Medulla oblongata (tissue), 1 donor: ENCODE measurements around the gene CNOT2.
"Not testable (repeated sequence)": the region's sequence is repeated elsewhere in the genome, so short reads cannot be mapped to it uniquely, and the experiment has no call there.

Experiments used
- DNase-seq: peaks from one replicate; pipeline ENCODE4 v3.0.0-alpha.2; 2015; ENCODE audit errors: extremely low spot score

The CNOT2 gene

DNA sequence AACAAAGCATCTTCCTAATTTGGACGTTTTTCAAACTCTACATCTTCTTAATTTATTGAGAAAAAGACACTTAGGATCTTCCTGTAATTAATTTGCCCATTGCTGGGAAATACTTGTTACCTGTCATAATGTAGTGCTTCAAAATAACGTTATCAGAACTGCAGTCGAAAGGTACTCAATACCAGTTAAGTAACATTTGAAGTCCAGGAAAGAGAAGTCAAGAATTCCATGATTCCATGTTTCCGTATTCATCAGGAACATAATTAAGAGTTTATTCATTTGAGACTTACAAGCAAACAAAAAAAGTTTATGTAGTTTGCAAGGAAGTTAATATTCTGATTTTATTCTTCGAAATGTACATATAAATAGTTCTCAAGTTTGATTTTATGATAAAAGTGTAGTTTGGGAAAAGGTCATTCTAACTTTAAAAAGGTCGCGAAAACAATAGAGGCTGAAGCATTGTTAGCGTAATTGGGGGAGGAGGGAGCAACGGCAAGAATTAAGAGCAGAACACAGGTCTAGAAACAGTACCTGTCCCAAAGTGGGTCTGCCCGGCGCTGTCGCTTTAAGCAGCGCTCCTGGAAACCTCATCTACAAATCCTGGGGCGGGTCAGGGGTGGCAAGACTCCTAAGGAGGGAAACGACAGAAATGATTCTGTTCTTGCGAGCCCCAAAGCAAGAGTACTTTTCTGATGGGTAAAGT lies 121.6 kb downstream of the CNOT2 start:
- DNase-seq, result no peak

DNA sequence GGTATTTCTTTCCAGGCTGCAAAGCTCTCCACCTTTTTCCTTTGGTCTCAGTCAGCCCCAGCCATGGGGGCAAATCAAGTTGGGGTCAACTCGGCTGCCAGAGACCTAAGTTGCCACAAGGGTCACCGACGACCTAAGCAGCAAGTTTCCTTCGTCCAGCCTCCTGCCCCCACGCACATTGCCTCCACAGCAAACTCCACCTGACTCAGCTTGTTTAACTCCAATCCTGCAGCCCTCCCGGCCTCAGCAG lies 122.1 kb downstream of the CNOT2 start:
- no peak for DNase-seq

GRCh38 chr12:70365648-70366518 lies 122.7 kb downstream of the CNOT2 start, which contains the start of gene KCNMB4:
TSS of gene KCNMB4 (plus strand) at chr12:70366290. CDS start at chr12:70366735, 445 bp downstream.
- DNase-seq, result peak; percentile 63

DNA sequence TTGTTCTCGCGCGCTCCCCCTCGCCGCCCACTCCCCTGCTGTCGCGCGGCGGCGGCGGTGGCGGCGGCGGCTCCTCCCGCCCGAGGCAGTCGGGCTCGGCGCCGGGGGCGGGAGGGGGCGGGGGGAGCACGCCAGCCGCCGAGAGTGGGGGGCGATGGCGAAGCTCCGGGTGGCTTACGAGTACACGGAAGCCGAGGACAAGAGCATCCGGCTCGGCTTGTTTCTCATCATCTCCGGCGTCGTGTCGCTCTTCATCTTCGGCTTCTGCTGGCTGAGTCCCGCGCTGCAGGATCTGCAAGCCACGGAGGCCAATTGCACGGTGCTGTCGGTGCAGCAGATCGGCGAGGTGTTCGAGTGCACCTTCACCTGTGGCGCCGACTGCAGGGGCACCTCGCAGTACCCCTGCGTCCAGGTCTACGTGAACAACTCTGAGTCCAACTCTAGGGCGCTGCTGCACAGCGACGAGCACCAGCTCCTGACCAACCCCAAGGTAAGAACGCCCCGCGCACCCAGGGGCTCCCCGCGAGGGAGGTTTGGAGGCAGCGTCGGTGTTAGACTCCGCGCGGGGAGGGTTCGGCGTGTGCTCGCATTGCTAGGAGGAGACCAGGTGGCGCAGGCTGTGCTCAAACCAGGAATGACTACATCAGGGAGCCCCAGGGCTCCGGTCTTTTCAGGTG lies 123.5 kb downstream of the CNOT2 start:
- peak; percentile 26 for DNase-seq

- DNase-seq, result peak; percentile 32
Measured at GRCh38 chr12:70367258-70368141, 124.3 kb downstream of the CNOT2 start.

- DNase-seq, result no peak
Measured at GRCh38 chr12:70372881-70373280, 129.6 kb downstream of the CNOT2 start.

- DNase-seq, result no peak
Measured at GRCh38 chr12:70379846-70380245, 136.6 kb downstream of the CNOT2 start.

DNA sequence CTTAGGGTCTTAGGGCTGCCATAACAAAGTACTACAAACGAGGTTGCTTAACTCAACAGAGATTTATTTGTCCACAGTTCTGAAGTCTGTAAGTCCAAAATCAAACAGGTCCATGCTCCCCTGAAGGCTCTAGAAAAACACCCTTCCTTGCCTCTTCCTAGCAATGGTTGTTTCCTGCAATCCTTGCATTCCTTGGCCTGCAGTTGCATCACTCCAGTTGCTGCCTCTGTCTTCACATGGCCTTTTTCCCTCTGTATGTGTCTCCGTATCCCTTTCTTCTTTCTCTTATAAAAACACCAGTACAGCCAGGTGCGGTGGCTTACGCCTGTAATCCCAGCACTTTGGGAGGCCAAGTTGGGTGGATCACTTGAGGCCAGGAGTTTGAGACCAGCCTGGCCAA lies 140.3 kb downstream of the CNOT2 start:
- DNase-seq, result no peak

DNA sequence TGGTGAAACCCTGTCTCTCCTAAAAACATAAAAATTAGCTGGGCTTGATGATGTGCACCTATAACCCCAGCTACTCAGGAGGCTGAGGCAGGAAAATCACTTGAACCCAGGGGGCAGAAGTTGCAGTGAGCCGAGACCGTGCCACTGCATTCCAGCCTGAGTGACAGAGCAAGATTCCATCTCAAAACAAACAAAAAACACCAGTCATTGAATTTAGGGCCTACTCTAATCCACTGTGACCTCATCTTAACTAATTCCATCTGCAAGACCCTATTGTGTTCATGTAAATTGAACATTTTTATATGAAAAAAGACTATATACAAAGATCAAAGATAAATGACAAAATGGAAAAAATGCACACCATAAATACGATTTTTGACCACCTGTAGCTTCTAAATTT lies 140.7 kb downstream of the CNOT2 start:
- no peak for DNase-seq

DNA sequence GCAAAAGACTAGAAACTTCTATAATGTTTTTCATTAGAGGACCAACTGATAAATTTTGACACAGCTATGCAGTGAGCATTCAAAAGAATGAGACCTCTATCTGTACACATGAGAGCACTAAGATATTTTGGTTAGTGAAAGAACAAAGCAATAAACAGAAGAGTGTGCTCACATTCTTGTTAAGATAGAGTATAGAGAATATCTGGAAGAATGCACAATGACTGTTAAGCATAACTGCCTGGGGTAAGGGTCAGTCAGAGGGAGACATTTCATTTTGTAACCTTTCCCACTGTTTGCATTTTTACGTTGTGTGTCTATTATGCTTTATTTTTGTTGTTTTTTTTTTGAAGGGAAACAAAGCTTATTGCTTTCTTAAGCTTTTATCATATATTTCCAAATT lies 143.5 kb downstream of the CNOT2 start:
- DNase-seq, result no peak

- no peak for DNase-seq
Measured at GRCh38 chr12:70389678-70390077, 146.4 kb downstream of the CNOT2 start.

- not testable (repeated sequence) for DNase-seq
Measured at GRCh38 chr12:70392631-70393030, 149.4 kb downstream of the CNOT2 start.

DNA sequence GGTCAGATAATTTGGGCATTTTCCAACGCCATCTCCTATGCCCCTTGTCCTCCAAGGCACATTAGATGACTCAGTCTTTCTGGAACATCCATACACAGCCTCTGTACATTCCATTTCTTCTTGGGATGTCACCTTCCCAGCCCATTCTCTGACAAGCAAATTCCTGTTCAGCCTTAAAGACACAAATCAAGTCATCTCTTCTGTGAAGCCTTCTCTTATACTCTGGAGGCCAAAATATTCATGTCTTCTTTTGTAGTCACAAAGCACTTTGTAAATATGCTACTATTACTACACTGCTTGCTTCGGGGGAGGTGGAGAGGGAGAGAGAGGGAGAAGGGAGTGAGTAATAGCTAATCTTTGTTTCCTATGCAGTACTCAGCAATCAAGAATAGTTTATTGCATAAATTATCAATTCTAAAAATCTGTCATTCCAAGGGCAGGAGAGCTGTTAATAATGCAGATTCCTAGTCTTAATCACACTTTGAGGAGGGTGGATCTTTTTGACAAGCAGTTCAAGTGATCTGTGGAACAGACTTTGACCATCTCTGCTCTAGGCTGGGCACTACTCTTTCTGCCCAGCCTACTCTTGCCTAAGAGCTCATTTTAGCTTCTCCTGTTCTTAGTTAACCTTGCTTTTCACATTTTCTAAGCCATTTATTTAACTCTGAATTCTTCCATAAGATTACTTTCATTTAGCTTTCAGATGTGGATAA lies 150.7 kb downstream of the CNOT2 start:
- DNase-seq, result no peak

GRCh38 chr12:70398002-70398401 lies 154.8 kb downstream of the CNOT2 start:
- no peak for DNase-seq

GRCh38 chr12:70398862-70399261 lies 155.6 kb downstream of the CNOT2 start:
- DNase-seq, result no peak

GRCh38 chr12:70399311-70399710 lies 156.1 kb downstream of the CNOT2 start:
- no peak for DNase-seq

DNA sequence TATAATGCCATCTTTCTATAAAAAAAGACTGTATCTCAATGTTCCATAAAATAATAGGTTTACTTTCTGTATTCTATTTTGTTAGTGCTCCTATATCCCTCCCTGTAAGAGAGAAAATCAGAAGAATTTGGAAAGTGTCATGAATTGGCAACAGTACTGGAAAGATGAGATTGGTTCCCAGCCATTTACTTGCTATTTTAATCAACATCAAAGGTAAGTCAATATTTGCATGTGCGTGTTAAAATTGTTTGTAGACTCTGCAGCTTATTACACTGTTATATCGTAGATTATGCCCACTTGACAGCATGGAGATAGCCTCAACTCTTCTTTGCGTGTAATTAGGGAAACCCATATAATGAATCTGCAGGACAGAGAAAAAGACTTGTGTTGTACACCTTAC lies 156.9 kb downstream of the CNOT2 start:
- no peak for DNase-seq

DNA sequence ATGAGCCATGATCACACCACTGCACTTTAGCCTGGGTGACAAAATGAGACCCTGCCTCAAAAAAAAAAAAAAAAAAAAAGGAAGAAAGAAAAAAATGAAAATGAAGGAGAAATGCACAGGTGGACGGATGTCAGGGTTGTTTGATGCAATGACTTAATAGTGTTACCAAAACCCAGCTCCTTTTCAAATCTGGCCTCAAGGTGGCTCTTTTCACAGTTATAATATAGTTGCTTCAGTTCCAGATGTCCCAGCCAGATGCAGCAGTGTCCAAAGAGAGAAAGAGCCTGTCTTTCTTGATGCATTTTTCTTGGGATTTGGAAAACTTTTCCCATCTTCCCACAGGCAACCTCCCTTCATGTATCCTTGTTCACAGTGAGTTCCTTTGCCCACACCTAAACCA lies 159.4 kb downstream of the CNOT2 start:
- DNase-seq, result no peak

GRCh38 chr12:70403826-70404225 lies 160.6 kb downstream of the CNOT2 start:
- no peak for DNase-seq
